ENCODE results near the gene ARHGAP45.

The ARHGAP45 gene

DNA sequence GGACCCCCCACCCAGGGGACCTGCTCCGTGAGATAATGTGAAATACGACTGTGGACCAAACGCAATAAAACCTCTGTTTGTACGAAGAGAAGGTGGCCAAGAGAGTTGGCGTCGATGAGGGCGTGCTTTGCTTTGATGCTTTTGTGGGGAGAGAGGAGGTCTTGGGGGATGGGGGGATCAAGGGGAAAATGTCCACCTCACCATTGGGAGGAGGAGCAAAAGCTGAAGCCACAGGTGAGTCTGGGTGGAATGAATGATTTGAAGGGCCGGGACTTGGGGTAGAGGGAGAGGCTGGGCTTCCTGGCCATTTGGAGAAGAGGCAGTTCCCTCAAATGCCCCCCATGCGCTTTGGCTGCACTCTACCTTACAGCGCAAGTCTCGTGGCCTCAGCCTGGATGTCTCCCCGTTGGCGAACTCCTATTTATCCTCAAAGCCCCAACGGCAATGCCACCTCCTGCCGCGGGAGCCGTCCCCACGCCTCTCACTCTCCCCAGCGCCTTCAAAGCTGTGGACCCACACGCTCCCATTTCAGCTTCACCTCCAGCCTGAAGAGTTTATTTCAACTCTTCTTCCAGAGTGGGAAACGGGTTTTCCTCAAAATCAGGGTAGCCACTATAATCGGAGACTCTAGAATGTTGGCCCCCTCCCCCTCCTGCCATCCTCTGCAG, 27.9 kb upstream of the ARHGAP45 start:
- DNase-seq (ENCODE audit: low read depth, low spot score): peak; percentile 24

- peak; percentile 99 for DNase-seq (ENCODE audit: low read depth, low spot score)
Measured at GRCh38 chr19:1039646-1040475, 27.1 kb upstream of the ARHGAP45 start, which contains the start of gene ABCA7. ABCA7 (plus strand) TSS chr19:1040107; CDS start chr19:1041362, 1,255 bp downstream.

- peak; percentile 97 for DNase-seq (ENCODE audit: low read depth, low spot score)
Measured at GRCh38 chr19:1040476-1041271, 26.3 kb upstream of the ARHGAP45 start.

- no peak for DNase-seq (ENCODE audit: low read depth, low spot score)
Measured at GRCh38 chr19:1041272-1041834, 25.6 kb upstream of the ARHGAP45 start.

- peak; percentile 30 for DNase-seq (ENCODE audit: low read depth, low spot score)
Measured at GRCh38 chr19:1041835-1042685, 24.9 kb upstream of the ARHGAP45 start.

DNA sequence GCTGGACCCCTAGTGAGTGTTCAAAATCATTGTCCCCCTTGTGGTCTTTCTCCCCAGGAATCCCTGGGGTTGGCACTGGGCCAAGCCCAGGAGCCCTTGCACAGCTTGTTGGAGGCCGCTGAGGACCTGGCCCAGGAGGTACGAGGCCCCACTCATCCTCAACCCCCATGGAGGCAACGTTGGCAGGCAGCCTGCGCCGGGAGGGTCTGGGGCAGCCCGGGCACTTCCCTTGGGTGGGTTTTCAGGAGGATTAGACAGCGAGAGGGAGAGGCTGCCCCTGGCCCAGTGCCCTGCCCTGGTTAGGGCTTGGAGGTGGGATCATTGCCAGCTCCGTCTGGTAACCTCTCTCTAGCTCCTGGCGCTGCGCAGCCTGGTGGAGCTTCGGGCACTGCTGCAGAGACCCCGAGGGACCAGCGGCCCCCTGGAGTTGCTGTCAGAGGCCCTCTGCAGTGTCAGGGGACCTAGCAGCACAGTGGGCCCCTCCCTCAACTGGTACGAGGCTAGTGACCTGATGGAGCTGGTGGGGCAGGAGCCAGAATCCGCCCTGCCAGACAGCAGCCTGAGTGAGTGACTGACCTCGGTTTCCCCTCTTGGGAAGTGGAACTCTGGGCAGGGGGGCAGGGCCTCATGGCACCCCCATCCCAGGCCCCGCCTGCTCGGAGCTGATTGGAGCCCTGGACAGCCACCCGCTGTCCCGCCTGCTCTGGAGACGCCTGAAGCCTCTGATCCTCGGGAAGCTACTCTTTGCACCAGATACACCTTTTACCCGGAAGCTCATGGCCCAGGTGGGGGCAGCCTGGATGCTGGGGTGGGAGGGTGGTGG, 24.1 kb upstream of the ARHGAP45 start:
- peak; percentile 50 for DNase-seq (ENCODE audit: low read depth, low spot score)

- peak; percentile 93 for DNase-seq (ENCODE audit: low read depth, low spot score)
Measured at GRCh38 chr19:1045247-1045603, 21.7 kb upstream of the ARHGAP45 start.

DNA sequence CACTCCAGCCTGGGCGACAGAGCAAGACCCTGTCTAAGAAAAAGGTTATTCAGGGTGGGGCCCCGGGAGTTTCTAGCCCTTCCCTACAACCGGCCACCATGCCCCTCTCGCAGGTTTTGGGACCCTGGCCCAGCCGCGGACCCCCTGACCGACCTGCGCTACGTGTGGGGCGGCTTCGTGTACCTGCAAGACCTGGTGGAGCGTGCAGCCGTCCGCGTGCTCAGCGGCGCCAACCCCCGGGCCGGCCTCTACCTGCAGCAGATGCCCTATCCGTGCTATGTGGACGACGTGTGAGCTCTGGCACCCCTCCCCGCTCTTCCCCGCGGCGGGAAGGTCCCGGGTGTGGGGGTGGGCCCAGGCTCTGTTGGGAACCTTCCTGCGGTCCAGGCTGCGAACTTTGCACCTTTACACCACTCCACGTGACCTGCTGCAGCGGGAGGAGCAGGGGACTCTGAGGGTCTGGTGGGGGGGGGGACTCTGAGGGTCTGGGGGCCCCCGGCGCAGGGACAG, 20.8 kb upstream of the ARHGAP45 start:
- DNase-seq (ENCODE audit: low read depth, low spot score): no peak

DNA sequence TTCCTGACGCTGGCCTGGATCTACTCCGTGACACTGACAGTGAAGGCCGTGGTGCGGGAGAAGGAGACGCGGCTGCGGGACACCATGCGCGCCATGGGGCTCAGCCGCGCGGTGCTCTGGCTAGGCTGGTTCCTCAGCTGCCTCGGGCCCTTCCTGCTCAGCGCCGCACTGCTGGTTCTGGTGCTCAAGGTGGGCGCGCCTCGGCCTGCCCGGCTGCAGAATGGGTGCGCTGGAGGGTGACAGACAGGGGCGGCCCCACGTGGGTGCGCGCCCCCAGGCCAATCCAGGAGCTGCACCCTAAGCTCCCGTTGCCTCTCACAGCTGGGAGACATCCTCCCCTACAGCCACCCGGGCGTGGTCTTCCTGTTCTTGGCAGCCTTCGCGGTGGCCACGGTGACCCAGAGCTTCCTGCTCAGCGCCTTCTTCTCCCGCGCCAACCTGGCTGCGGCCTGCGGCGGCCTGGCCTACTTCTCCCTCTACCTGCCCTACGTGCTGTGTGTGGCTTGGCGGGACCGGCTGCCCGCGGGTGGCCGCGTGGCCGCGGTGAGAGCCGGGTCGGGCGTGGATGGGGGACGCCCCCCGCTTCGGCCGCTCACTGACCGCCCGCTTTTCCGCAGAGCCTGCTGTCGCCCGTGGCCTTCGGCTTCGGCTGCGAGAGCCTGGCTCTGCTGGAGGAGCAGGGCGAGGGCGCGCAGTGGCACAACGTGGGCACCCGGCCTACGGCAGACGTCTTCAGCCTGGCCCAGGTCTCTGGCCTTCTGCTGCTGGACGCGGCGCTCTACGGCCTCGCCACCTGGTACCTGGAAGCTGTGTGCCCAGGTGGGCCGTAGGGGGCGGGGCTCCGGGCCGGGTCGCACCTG, 19.9 kb upstream of the ARHGAP45 start:
- no peak for DNase-seq (ENCODE audit: low read depth, low spot score)

DNA sequence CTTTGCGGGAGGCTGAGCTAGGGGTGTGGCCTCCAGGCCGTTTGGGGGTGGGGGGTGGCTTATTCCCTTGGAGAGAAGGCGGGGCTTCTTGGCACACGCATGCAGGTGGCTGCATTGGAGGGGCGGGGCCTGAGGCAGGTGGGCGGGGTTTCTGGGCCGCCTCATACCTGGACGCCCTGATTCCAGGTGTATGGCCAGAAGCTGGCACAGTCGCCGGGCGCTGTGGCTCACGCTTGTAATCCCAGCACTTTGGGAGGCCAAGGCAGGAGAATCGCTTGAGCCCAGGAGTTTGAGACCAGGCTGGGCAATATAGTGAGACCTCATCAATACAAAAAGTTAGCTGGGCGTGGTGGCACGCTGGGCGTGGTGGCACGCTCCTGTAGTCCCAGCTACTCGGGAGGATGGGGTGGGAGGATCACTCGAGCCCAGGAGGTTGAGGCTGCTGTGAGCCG, 19.2 kb upstream of the ARHGAP45 start:
- no peak for DNase-seq (ENCODE audit: low read depth, low spot score)

DNA sequence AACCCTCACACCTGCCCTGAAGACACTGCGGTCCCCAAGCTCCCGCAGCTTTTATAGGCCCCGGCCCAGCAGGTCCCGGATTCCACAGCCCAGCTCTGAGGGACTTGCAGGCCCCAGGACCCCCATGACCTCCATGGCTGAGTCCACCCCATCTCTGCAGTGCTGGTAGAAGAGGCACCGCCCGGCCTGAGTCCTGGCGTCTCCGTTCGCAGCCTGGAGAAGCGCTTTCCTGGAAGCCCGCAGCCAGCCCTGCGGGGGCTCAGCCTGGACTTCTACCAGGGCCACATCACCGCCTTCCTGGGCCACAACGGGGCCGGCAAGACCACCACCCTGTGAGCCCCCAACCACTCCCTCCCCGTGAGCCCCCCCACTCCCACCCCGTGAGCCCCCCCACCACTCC, 17.9 kb upstream of the ARHGAP45 start:
- no peak for DNase-seq (ENCODE audit: low read depth, low spot score)

DNA sequence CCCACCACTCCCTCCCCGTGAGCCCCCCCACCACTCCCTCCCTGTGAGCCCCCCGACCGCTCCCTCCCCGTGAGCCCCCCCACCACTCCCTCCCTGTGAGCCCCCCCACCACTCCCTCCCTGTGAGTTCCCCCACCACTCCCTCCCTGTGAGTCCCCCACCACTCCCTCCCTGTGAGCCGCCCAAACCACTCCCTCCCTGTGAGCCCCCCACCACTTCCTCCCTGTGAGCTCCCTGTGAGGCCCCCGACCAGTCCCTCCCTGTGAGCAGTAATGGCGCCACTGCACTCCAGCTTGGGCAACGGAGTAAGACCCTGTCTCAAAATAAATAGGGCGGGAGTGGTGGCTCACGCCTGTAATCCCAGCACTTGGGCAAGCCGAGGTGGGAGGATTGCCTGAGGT, 17.2 kb upstream of the ARHGAP45 start:
- DNase-seq (ENCODE audit: low read depth, low spot score): no peak

- DNase-seq (ENCODE audit: low read depth, low spot score): no peak
Measured at GRCh38 chr19:1050989-1051788, 15.8 kb upstream of the ARHGAP45 start.

GRCh38 chr19:1051791-1052190, 15.2 kb upstream of the ARHGAP45 start:
- DNase-seq (ENCODE audit: low read depth, low spot score): no peak

GRCh38 chr19:1052349-1052975, 14.5 kb upstream of the ARHGAP45 start:
- no peak for DNase-seq (ENCODE audit: low read depth, low spot score)

DNA sequence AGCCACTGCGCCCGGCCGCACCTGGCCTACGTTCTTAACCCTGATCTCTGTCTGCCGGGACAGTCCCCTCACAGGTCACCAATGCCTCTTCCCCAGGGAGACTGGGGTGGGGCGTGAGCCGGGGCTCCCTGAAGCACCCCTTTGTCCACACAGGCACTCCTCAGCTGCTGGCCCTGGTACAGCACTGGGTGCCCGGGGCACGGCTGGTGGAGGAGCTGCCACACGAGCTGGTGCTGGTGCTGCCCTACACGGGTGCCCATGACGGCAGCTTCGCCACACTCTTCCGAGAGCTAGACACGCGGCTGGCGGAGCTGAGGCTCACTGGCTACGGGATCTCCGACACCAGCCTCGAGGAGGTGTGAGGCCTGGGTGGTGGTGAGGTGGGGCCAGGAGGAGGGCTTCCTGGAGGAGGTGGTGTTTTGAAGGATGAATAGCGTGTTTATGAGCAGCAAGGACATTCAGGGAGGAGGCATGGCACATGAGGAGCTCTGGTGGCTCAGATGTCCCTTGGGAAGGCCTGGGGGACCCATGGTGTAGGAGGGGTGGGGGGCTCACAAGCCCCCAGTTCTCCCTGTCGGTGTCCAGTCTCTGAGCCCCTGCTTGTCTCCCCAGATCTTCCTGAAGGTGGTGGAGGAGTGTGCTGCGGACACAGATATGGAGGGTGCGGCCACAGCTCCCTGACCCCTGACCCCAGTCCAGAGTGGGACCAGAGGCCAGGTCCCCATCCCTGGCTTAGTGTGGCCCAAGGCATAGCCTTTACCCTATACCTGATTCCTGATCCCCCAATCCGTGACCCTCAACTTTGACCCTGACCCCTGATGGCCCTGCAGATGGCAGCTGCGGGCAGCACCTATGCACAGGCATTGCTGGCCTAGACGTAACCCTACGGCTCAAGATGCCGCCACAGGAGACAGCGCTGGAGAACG, 13.5 kb upstream of the ARHGAP45 start:
- no peak for DNase-seq (ENCODE audit: low read depth, low spot score)

Data from ELF-1 (cell line).